BLaER1 treated with 17β-estradiol and CSF1 and Interleukin-3, amounts not matched to agents 10 nM and 100 nM (cell line): ENCODE data around the gene CD244.
"Not testable (repeated sequence)": the region's sequence is repeated elsewhere in the genome, so short reads cannot be mapped to it uniquely, and the experiment has no call there.

Experiments used
- H3K27ac ChIP-seq, 11 experiments: shearing (Covaris generic); formaldehyde crosslinking; 2 replicates each; pipeline ENCODE4 v1.8.1; 2022
- H3K27me3 ChIP-seq, 11 experiments: shearing (Covaris generic); formaldehyde crosslinking; 2 replicates each; pipeline ENCODE4 v1.8.1; 2022
- H3K36me3 ChIP-seq, 11 experiments: shearing (Covaris generic); formaldehyde crosslinking; 2 replicates each; pipeline ENCODE4 v1.8.1; 2022
- H3K4me1 ChIP-seq, 10 experiments: shearing (Covaris generic); formaldehyde crosslinking; 2 replicates each; pipeline ENCODE4 v1.8.1; 2022
- H3K4me2 ChIP-seq, 11 experiments: shearing (Covaris generic); formaldehyde crosslinking; 2 replicates each; pipeline ENCODE4 v1.8.1; 2022
- H3K4me3 ChIP-seq, 10 experiments: shearing (Covaris generic); formaldehyde crosslinking; 2 replicates each; pipeline ENCODE4 v1.8.1; 2022
- H3K9ac ChIP-seq, 11 experiments: shearing (Covaris generic); formaldehyde crosslinking; 2 replicates each; pipeline ENCODE4 v1.8.1; 2022
- H3K9me3 ChIP-seq, 11 experiments: shearing (Covaris generic); formaldehyde crosslinking; replicated peaks in 1 of 11; 2 replicates each; pipeline ENCODE4 v1.8.1; 2022
- H4K20me1 ChIP-seq, 11 experiments: shearing (Covaris generic); formaldehyde crosslinking; 2 replicates each; pipeline ENCODE4 v1.8.1; 2022
- Cebpa-rat ChIP-seq, 11 experiments: shearing (Covaris generic); IDR thresholded peaks; 2 replicates each; pipeline ENCODE4 v1.8.1; 2022

CD244 gene

GRCh38 chr1:160901768-160902167 is 39.1 kb upstream of the CD244 start:
- Histone ChIP-seq H3K4me3 (no peak overlapping the region), H3K9ac (no peak overlapping the region), H3K4me1 (no peaks in the 10 kb centered on the region), H3K36me3 (no peaks in the 10 kb centered on the region), H3K4me2 (no peak overlapping the region), H4K20me1 (no peaks in the 10 kb centered on the region), H3K27me3 (no peaks in the 10 kb centered on the region), H3K27ac (no peak overlapping the region), H3K9me3 (peaks cover 0 to 6% (median 0%) of the 10 kb centered on the region in 11 experiments; a peak in 1 of 22 replicates)
- TF ChIP-seq Cebpa-rat (IDR thresholded peaks at IDR 0.05), result no peak

- not testable (repeated sequence) for H3K4me3 ChIP-seq, H3K4me2 ChIP-seq, H4K20me1 ChIP-seq, H3K9me3 ChIP-seq, H3K9ac ChIP-seq, H3K36me3 ChIP-seq, H3K4me1 ChIP-seq, H3K27ac ChIP-seq, H3K27me3 ChIP-seq
These were observed 38.0 kb upstream of the CD244 start for GRCh38 chr1:160900683-160901082.

GRCh38 chr1:160894368-160895135 is 31.9 kb upstream of the CD244 start:
- H3K36me3 ChIP-seq, H3K27ac ChIP-seq, H3K9ac ChIP-seq, H3K4me1 ChIP-seq, H3K4me3 ChIP-seq, H3K27me3 ChIP-seq, H4K20me1 ChIP-seq, H3K4me2 ChIP-seq: not testable (repeated sequence)
- H3K9me3 ChIP-seq, result peaks cover 14 to 41% (median 27%) of the 10 kb centered on the region in 11 experiments

- H3K27ac ChIP-seq, result no peak overlapping the region
- H4K20me1 ChIP-seq, result no peaks in the 10 kb centered on the region
- H3K9me3 ChIP-seq, result peaks cover 14 to 41% (median 27%) of the 10 kb centered on the region in 11 experiments
- H3K9ac ChIP-seq, result no peak overlapping the region
- 0 out of 20 replicates have a peak, but pooled peaks cover 0 to 4% (median 0%) of the 10 kb centered on the region in 10 experiments for H3K4me1 ChIP-seq
- H3K27me3 ChIP-seq, result no peaks in the 10 kb centered on the region
- no peak for TF ChIP-seq Cebpa-rat (IDR thresholded peaks at IDR 0.05)
- no peak overlapping the region for H3K4me3 ChIP-seq
- no peak overlapping the region for H3K4me2 ChIP-seq
- H3K36me3 ChIP-seq, result no peaks in the 10 kb centered on the region
These were observed 28.8 kb upstream of the CD244 start for GRCh38 chr1:160891474-160891873.

- H3K27me3 ChIP-seq, result no peaks in the 10 kb centered on the region
- H4K20me1 ChIP-seq, result no peaks in the 10 kb centered on the region
- no peak overlapping the region for H3K27ac ChIP-seq
- peaks cover 3 to 26% (median 14%) of the 10 kb centered on the region in 11 experiments; a peak in 21 of 22 replicates for H3K9me3 ChIP-seq
- H3K4me3 ChIP-seq, result no peak overlapping the region
- no peak for TF ChIP-seq Cebpa-rat (IDR thresholded peaks at IDR 0.05)
- no peaks in the 10 kb centered on the region for H3K36me3 ChIP-seq
- H3K4me2 ChIP-seq, result no peak overlapping the region; a peak in 1 of 22 replicates
- no peak overlapping the region for H3K9ac ChIP-seq
- H3K4me1 ChIP-seq, result 0 out of 20 replicates have a peak, but pooled peaks cover 0 to 4% (median 0%) of the 10 kb centered on the region in 10 experiments
These were observed 26.2 kb upstream of the CD244 start for GRCh38 chr1:160888926-160889325.

GRCh38 chr1:160887071-160887470 is 24.4 kb upstream of the CD244 start:
- Histone ChIP-seq H4K20me1 (no peaks in the 10 kb centered on the region), H3K9me3 (peaks cover 0 to 12% (median 6%) of the 10 kb centered on the region in 11 experiments; a peak in 13 of 22 replicates), H3K27me3 (no peaks in the 10 kb centered on the region), H3K9ac (no peak overlapping the region), H3K4me2 (0 out of 22 replicates have a peak overlapping the region, but pooled peaks of 1 of the 11 experiments have one; percentile 3), H3K36me3 (no peaks in the 10 kb centered on the region), H3K4me1 (0 out of 20 replicates have a peak, but pooled peaks cover 0 to 4% (median 0%) of the 10 kb centered on the region in 10 experiments), H3K4me3 (no peak overlapping the region), H3K27ac (no peak overlapping the region)
- no peak for TF ChIP-seq Cebpa-rat (IDR thresholded peaks at IDR 0.05)

- Histone ChIP-seq H3K4me3 (no peak within 1 kb of the TSS), H3K9me3 (0 out of 22 replicates have a peak, but pooled peaks cover 0 to 4% (median 0%) of the 10 kb centered on the region in 11 experiments)
These were observed 22.4 kb upstream of the CD244 start, which contains the start of gene ITLN1 for GRCh38 chr1:160885042-160885441. ITLN1 (minus strand) TSS chr1:160885180; CDS start chr1:160884877, 303 bp downstream.

GRCh38 chr1:160884579-160884978 is 21.9 kb upstream of the CD244 start:
- no peaks in the 10 kb centered on the region for H3K9me3 ChIP-seq
- 0 out of 22 replicates have a peak, but pooled peaks of 1 of the 11 experiments have one; percentile 2 for TF ChIP-seq Cebpa-rat (IDR thresholded peaks at IDR 0.05)
- peaks cover 0 to 22% (median 0%) of the 10 kb centered on the region in 10 experiments; a peak in 2 of 20 replicates for H3K4me1 ChIP-seq
- no peak overlapping the region for H3K27ac ChIP-seq
- H3K9ac ChIP-seq, result no peak overlapping the region
- no peak overlapping the region for H3K4me2 ChIP-seq
- no peak overlapping the region for H3K4me3 ChIP-seq
- H4K20me1 ChIP-seq, result no peaks in the 10 kb centered on the region
- H3K27me3 ChIP-seq, result no peaks in the 10 kb centered on the region
- no peaks in the 10 kb centered on the region for H3K36me3 ChIP-seq

More at GRCh38 chr1:160885042-160885441, 22.4 kb upstream of the CD244 start, which contains the start of gene ITLN1:
- peaks cover 0 to 18% (median 0%) of the 10 kb centered on the region in 10 experiments; a peak in 2 of 20 replicates for H3K4me1 ChIP-seq
- H3K27me3 ChIP-seq, result no peaks in the 10 kb centered on the region
- no peak within 1 kb of the TSS for H3K27ac ChIP-seq
- no peak within 1 kb of the TSS for H3K4me2 ChIP-seq
- TF ChIP-seq Cebpa-rat (IDR thresholded peaks at IDR 0.05), result no peak
- no peaks in the 10 kb centered on the region for H3K36me3 ChIP-seq
- no peak within 1 kb of the TSS for H3K9ac ChIP-seq
- no peaks in the 10 kb centered on the region for H4K20me1 ChIP-seq

GRCh38 chr1:160883581-160884513 is 21.2 kb upstream of the CD244 start:
- H3K36me3 ChIP-seq, result no peaks in the 10 kb centered on the region
- H3K9ac ChIP-seq, result no peak overlapping the region
- peak in 1 of 11 experiments; percentile 15; a peak in 1 of 22 replicates for TF ChIP-seq Cebpa-rat (IDR thresholded peaks at IDR 0.05)

More at GRCh38 chr1:160883581-160884513, 21.2 kb upstream of the CD244 start:
- Histone ChIP-seq H3K4me3 (no peak overlapping the region), H3K27ac (no peak overlapping the region), H3K27me3 (no peaks in the 10 kb centered on the region), H3K4me1 (peaks cover 0 to 26% (median 0%) of the 10 kb centered on the region in 10 experiments; a peak in 2 of 20 replicates), H4K20me1 (no peaks in the 10 kb centered on the region), H3K9me3 (no peaks in the 10 kb centered on the region), H3K4me2 (no peak overlapping the region)
